Renal pelvis (tissue), 4 donors: ENCODE results near the gene HEBP1. TPM values are rescaled to one million over a fixed set of nuclear protein-coding genes. Genes with fewer than 3 reads are reported as not detected.
A peak's percentile ranks its signal among the peaks of the same experiment; 100 is the strongest.

ENCODE experiments used
- DNase-seq: peaks from one replicate; pipeline ENCODE4 v3.0.0-alpha.2; 2013
- polyA plus RNA-seq, 3 donors: library from polyadenylated mRNA; unstranded; fragments of 120-200 nt; gene quantifications; one replicate each; pipeline ENCODE4 v1.2.1, GENCODE V29; 2013; ENCODE audit not compliant: insufficient read length in 3 of 3

HEBP1 gene
- polyA plus RNA-seq, 3 donors = 59.3 to 65.9 (median 63.3) TPM

DNA sequence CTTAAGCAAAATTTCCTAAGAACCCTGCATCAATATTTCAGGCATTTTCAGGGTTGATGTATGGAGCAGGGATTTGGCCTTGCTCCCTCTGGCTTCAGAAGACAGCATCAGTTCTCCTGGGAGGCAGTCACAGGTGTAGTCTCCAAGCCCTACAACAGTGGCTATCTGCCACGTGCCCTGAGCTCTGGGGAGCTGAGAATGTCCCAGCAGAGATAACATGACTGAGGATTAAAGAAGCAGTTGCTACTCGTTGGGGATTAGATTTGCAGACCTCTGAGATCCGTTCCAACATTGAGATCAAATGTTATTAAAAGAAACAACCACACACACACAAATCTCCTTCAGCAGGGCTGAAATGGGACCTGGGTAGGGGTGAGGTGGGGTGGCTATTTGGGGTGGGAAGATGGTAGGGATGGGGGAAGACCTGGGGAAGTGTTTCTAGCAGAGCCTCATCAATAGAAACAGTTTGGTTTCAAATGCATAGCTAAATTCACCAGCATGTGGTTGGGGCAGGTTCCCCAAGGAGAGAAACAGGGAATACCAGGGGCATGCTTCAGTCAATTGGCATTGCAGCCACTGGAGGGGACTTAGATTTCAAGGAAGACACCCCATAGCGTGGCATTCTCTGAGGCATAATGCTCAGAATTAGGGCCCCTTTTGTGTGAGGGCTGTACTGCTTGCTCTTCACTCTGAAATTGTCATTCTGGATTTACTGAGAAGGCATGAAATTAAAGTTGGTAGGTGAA lies 28.9 kb upstream of the HEBP1 start:
- DNase-seq = no peak

DNA sequence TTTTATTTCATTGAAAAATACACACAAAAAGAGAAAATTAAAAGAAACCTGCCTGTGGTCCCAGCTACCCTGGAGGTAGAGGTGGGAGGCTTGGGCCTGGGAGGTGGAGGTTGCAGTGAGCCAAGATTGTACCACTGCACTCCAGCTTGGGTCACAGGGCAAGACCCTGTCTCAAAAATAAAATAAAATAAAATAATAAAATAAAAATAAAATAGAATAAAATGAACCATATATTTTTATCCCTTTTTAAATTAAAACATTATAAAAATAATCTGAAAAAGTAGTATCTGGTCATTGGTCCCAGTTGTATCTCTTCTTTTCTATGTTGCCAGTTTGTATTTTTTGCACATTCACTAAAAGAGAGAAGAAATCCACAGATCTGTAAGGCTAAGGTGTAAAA lies 27.4 kb upstream of the HEBP1 start:
- DNase-seq = no peak

DNA sequence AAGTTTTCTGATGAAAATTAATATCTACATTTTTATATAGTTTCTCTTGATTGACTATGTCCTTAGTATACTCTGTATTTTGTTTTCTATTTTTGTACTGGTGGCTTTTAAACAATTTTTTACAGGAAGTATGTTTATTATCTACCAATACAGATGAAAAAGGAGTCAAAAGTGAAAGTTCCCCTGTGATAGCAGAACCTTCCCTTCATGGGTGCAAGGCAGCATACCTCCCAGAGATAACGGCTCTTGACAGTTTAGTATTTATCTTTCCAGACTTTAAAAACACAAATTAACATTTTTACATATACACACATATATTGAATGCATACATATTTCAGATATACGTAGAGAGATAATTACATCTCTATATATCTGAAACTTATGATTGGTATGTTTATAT lies 27.0 kb upstream of the HEBP1 start:
- DNase-seq = no peak

GRCh38 chr12:13026286-13026685 lies 26.2 kb upstream of the HEBP1 start:
- DNase-seq = no peak

GRCh38 chr12:13024531-13024916 lies 24.5 kb upstream of the HEBP1 start:
- DNase-seq = no peak

DNA sequence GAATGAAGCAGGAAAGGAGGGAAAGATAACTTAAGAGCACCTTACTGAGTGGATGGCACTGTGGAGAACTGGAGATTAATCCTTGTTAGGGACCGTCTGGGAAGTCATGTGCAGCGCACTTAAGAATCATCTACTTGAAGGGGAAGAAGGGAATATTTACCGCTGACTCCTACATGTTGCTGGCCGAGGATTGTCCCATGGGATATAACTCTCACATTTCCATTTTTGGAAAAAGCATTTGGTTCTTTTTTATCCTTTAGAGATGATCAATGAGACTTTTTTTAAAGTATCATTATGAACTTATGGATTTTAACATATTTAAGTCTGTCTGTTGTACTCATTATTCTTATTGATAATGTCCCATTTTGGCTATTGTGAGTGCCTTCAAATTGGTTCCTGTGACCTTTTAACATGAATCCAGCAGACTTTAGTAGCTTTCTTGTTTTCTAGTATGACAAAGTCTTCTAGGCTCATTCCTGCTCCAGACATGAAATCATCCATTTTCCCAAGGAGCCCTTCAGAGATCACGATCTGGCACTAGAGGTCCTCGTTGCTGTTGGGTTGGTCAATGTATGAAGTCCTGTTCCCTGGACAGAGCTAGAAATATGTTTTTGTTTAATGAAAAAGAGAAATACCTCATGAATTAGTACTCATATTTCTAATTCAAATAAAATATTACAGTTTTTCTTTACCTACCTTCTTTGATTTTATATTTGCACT lies 23.9 kb upstream of the HEBP1 start:
- no peak for DNase-seq

DNA sequence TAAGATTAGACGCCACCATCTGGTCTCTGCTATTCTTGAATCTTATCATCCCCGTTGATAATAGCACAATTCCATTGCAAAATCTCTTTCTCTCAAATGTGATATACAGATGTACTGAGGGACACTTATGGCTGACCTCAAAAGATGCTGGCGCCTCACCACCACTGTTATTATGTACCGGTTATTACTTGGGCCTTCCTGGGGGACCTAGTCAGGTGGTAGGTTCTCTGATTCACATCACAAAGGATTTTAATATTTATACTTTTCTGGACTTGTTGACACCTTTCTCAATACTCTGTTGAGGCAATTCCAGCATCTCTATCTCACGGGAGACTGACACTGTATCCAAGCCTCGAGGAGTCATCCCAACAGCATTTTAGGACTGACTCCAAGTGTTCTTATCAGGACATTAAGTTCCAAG lies 22.8 kb upstream of the HEBP1 start:
- no peak for DNase-seq

DNA sequence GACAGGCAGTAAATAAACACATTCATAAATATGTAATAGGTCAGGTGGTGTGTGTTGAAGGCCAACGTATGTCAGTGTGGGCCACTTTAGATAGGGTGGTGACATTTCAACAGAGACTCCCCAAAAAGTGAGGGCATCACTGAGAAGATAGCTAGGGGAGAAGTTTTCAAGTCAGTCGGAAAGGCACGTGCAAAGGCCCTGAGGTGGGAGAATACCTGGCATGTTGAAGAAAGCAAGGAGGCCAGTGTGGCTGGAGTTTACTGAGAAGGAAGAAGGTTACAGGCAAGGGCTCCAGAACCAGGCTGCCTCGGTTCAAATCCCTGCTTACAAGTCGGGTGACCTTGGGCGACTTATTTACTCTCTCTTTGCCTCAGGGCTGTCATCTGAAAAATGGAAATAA lies 11.0 kb upstream of the HEBP1 start:
- DNase-seq = no peak

GRCh38 chr12:13008741-13009380 lies 8.8 kb upstream of the HEBP1 start:
- no peak for DNase-seq

- no peak for DNase-seq
Measured at GRCh38 chr12:13007496-13008233, 7.6 kb upstream of the HEBP1 start.

DNA sequence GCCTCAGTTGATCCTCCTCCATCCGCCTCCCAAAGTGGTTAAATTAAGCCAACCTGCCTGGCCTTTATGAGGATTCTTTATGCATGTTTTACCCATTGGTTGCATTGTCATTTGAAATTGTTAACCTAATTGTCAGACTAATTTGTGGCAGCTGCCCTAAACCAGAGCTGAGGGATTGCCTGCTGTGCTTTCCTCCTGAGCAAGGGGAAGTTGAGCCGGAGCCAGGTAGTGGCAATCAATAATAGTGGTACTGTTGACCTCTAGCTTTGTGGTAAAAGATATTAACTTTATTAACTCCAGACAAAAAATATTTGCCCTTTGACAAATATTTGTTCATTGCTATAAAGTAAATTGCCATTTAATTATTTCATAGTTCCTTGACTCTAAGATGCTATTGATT lies 5.6 kb upstream of the HEBP1 start:
- DNase-seq = no peak

GRCh38 chr12:13004986-13005385 lies 4.9 kb upstream of the HEBP1 start:
- no peak for DNase-seq

DNA sequence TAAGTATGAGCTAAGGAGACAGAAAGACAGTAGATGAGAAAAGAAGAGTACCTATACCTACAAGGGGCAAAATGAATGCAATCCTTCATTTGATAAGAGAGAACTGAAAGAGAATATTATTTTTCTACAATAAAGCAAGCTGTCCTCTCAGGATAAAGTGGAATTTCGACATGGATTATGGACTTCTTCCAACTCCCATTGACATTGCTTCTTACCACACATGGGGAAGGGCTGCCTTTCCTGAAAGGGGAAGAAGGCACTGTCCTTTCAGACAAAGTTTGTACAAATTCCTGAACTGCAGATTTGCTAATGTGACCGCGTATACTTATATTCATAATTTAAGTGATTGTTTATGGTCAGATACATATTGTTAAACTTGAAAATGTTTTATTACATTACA lies 4.3 kb upstream of the HEBP1 start:
- DNase-seq = no peak

- DNase-seq = no peak
Measured at GRCh38 chr12:13002301-13003097, 2.4 kb upstream of the HEBP1 start.

DNA sequence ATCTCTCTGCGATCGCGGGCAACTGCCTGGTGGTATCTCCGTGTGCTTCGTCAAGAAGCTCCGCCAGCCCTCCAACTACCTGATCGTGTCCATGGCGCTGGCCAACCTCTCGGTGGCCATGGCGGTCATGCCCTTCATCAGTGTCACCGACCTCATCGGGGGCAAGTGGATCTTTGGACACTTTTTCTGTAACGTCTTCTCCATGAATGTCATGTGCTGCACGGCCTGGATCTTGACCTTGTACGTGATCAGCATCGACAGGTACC lies 1.6 kb upstream of the HEBP1 start:
- DNase-seq = no peak

DNA sequence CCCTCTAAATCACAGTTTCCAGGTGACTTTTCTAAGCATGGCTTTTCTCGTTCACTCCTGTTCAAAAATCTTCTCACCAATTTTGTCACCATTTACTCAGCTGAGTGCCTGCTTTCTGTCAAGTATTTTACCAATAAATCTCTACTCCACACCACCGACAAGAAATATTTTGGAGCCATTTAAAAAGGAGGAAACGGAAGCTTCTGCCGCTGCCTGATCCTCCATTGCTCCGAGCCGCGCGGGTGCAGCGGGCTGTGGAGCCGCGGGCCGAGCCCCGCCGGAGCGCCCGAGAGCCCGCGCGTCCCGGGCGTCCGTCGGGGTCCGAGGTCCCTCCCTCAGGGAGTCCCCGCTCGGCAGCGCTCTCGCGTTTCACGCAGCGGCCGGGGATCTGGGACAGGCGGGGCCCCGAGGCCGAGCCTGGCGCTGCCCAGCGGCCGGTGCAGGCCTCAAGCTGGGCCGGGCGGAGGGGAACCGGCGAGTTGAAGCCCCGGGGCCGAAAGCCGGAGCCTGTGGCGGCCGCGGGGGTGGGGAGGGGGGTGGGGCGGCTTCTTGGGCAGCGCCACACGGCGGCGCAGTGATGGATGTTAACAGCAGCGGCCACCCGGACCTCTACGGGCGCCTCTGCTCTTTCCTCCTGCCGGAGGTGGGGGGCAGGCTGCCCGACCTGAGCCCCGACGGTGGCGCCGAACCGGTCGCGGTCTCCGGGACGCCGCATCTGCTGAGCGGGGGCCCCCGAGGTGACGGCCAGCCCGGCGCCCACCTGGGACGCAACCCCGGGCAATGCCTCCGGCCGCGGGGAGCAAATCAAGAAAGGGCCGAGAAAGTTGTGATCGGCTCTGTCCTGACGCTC lies 1.1 kb upstream of the HEBP1 start:
- peak; percentile 63 for DNase-seq

DNA sequence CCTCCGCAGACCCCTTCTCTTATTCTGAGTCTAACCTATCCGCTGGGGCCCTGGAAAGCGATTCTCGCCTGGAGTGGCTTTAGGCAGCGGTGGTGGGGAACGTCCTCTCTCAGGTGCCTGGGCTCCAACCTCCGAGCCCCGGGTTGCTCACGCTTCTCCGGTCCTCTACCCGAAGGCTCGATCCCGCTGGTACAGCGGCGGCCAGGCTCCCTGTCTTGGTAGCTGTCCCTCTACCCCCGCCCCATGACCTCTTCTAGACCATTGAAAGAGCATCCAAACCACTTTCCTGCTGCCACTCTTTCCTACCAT lies 505 bp upstream of the HEBP1 start:
- DNase-seq = no peak

- DNase-seq = no peak
Measured at GRCh38 chr12:12999271-12999958, 650 bp downstream of the HEBP1 start.

GRCh38 chr12:12998248-12998647 lies 1.8 kb downstream of the HEBP1 start:
- no peak for DNase-seq

GRCh38 chr12:12997734-12998133 lies 2.3 kb downstream of the HEBP1 start:
- no peak for DNase-seq

- no peak for DNase-seq
Measured at GRCh38 chr12:12997156-12997555, 2.9 kb downstream of the HEBP1 start.
